GM18526 (cell line): ENCODE measurements around the gene PDZD4.

Source experiments
- POLR2A ChIP-seq: IDR thresholded peaks from 3 replicates; pipeline ENCODE4 v1.6.1; 2011; ENCODE audit not compliant: insufficient read length; ENCODE audit errors: extremely low read depth

PDZD4 gene

GRCh38 chrX:153778181-153778580, 52.2 kb downstream of the PDZD4 start:
- TF ChIP-seq POLR2A, result no peak

- no peak for TF ChIP-seq POLR2A
Observed at GRCh38 chrX:153777261-153778090, 52.9 kb downstream of the PDZD4 start.

DNA sequence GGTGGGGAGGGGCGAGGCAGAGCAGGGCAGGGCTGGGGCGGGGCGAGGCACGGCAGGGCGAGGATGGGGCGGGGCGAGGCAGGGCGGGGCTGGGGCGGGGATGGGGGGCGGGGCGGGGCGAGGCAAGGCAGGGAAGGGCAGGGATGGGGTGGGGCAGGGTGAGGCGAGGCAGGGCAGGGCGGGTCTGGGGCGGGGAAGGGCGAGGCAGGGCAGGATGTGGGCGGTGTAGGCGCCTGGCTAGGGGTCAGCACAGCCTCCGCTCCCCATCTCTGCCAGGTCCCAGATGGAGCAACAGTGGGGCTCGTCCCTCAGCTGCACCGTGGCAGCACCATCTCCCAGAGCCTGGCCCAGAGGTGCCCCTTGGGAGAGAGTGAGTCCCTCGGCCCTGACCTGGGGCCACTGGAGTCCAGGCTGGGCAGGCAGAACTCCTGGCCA, 53.7 kb downstream of the PDZD4 start:
- TF ChIP-seq POLR2A, result no peak

DNA sequence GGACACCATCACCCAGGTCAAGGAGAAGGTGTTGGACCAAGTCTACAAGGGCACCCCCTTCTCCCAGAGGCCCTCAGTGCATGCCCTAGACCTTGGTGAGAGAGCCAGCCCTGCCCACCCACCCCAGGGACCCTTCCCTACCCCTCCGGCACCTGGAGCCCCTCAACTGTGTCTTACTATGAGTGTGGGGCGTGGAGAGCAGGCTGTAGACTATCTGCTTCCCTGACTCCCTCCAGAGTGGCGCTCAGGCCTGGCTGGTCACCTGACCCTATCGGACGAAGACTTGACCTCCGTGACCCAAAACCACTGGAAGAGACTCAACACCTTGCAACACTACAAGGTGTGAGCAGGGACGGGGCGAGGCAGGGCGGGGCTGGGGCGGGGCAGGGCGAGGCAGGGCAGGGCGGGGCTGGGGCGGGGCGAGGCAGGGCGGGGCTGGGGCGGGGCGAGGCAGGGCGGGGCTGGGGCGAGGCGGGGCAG, 54.2 kb downstream of the PDZD4 start:
- TF ChIP-seq POLR2A, result no peak

GRCh38 chrX:153775293-153776119, 54.8 kb downstream of the PDZD4 start:
- TF ChIP-seq POLR2A, result no peak

- no peak for TF ChIP-seq POLR2A
Observed at GRCh38 chrX:153774576-153775292, 55.6 kb downstream of the PDZD4 start.

- TF ChIP-seq POLR2A, result no peak
Observed at GRCh38 chrX:153773741-153774575, 56.4 kb downstream of the PDZD4 start.

DNA sequence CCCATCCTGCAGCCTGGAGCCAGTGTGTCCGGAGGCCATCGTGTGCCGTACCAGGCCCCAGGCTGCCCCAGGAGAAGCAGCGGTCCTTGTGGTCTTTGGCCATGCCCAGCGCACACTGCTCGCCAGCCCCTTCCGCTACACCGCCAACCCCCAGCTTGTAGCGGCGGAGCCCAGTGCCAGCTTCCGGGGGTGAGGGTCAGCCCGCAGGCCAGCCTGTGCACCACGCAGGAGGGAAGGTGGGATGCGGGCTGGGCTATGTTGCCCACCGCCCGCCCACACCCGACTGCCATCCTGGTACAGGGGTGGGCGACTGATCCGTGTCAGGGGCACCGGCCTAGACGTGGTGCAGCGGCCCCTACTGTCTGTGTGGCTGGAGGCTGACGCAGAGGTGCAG, 57.1 kb downstream of the PDZD4 start:
- no peak for TF ChIP-seq POLR2A

DNA sequence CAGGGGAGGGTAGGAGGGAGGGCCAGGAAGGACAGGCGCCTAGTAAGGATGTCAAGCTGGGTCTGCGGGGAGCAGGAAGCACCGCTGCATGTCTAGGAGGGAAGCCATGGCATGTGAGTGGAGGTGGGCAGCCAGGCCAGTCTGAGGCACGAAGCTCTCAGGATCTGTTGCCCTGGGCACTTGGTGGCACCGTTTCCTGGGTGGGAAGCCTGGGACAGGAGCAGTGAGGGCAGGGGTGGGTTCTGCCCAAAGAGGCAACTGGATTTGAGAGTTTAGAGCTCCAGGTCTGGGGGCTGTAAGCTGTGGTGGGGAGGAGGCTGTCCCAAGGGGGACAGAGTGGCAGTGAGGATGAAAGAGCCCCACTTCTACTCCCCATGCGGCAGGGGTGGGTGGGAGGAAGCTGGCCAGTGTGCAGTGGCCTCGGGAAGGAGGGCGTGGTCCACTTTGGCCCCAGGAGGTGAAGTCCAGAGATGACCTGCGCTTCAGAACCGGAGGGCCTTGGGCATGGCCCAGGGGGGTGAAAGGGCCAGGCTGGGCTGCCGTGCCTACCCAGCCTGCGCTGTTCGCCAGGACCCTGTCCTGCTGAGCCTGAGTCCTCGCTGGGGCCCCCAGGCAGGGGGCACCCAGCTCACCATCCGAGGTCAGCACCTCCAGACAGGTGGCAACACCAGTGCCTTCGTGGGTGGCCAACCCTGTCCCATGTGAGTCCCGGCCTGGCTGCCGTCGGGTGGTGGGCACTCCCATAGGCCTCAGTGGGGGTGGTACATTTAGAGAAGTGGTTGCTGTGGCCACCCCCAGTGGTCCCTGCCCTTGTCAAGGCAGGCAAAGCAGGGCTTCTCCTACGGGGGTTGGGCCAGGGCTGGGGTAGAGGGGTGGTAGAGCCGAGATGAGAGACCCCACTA, 57.8 kb downstream of the PDZD4 start:
- no peak for TF ChIP-seq POLR2A

DNA sequence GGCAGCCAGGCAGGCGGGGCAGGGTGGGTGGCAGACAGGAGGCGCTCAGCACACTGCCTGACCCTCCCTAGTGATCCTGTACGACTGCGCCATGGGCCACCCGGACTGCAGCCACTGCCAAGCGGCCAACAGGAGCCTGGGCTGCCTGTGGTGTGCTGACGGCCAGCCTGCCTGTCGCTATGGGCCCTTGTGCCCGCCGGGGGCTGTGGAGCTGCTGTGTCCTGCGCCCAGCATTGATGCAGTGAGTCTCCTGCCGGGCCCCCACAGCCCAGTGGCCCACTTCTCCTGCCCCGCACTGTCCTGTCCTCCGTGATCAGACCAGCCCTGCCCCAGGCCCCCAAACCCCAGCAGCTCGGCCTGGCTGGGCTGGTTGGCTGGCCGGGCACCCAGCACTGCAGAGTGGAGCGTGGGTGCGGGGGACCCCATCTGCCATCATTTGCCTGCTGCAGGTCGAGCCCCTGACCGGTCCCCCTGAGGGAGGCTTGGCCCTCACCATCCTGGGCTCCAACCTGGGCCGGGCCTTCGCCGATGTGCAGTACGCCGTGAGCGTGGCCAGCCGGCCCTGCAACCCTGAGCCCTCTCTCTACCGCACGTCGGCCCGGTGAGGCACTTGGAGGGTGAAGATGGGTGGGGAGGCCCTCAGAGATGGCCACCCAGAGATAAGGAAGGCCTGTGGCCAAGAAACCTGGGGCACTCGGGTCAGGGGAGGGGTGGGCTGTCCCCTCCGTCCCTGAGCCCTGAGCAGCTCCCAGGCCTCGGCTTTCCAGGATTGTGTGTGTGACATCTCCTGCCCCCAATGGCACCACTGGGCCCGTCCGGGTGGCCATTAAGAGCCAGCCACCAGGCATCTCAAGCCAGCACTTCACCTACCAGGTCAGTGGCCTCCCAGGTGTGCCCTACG, 58.7 kb downstream of the PDZD4 start:
- TF ChIP-seq POLR2A, result no peak

GRCh38 chrX:153770601-153771414, 59.5 kb downstream of the PDZD4 start:
- TF ChIP-seq POLR2A, result no peak
